LHCN-M2 (cell line): Measurements from ENCODE around the gene ZNF30. TPM values are rescaled to one million over a fixed set of nuclear protein-coding genes. Genes with fewer than 3 reads are reported as not detected.
A peak's percentile ranks its signal among the peaks of the same experiment; 100 is the strongest.
"Not testable (repeated sequence)": the region's sequence is repeated elsewhere in the genome, so short reads cannot be mapped to it uniquely, and the experiment has no call there.

ENCODE experiments used
- DNase-seq: peaks from one replicate; pipeline ENCODE4 v3.0.0-alpha.2; 2012; ENCODE audit warnings: low read depth
- polyA plus RNA-seq: library from polyadenylated mRNA; unstranded; fragments of >200 nt; gene quantifications from one replicate; pipeline ENCODE4 v1.2.1, GENCODE V29; 2012; ENCODE audit warnings: missing spikeins
- total RNA-seq: library from RNA; depleted of rRNA; stranded (reverse); fragments of >200 nt; gene quantifications from 2 replicates; pipeline ENCODE4 v1.2.3, GENCODE V29; 2014; rRNA removed

Gene ZNF30
- total RNA-seq: 2.3 and 4.0 TPM in 2 replicates
- 1.3 TPM for polyA plus RNA-seq

DNA sequence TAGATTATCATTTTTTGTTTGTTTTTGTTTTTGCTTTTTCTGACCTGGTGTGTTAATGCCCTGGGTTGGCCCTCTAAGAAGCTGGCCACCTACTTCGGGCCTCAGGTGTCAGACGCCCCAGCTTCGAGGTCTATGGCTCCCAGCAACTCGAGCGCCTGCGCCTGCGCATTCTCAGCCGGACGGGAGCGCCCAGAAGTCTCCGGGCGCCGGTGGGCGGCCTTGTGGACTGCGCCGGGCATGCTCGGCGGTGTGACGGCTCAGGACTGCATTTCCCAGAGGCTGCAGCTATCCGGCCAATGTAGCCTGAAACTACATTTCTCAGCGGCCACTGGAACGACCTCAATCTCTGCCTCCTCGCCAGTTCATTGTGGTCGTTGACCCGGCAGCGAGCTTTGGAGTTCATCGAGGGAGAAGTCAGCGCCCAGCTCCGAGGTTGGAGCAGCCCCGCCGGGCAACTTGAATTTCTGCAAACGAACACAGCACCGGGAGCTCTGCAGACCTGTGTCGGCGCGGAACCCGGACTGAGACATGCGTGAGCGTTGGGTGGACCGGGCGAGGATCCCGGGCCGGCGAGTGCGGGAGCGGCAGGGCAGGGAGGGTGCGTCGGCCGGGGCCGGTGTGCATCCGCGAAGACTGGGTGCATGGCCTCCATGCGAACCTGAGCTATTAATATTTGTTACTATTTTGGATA lies at the start of gene ZNF30:
ZNF30 (plus strand) TSS at position 219 of the 691 bp plus-strand sequence. CDS start 3,045 bp downstream, outside the sequence.
- peak; percentile 91 for DNase-seq

DNA sequence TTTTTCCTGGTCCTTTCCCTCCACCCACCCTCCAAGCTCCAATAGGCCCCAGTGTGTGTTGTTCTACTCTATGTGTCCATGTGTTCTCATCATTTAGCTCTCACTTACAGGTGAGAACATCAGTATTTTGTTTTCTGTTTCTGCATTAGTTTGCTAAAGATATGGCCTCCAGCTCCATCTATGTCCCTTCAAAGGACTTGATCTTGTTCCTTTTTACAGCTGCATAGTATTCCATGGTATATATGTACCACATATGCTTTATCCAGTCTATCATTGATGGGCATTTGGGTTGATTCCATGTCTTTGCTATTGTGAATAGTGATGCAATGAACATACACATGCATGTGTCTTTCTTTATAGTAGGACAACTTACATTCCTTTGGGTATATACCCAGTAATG lies 47.1 kb upstream of the ZNF30 start:
- DNase-seq: no peak

DNA sequence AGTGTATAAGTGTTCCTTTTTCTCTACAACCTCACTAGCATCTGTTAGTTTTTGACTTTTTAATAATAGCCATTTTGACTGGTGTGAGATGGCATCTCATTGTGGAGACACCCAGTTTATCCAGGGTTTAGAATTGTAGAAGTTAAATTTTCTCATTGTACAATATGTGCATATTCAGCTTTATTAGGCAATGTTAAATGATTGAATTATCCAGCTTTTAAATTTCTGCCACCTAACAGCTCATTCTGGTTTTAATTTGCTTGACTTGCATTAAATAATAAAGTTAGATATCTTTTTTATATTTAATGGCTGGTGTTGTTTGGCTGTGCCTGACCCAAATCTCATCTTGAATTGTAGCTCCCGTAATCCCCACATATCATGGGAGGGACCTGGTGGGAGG lies 46.7 kb upstream of the ZNF30 start:
- no peak for DNase-seq

DNA sequence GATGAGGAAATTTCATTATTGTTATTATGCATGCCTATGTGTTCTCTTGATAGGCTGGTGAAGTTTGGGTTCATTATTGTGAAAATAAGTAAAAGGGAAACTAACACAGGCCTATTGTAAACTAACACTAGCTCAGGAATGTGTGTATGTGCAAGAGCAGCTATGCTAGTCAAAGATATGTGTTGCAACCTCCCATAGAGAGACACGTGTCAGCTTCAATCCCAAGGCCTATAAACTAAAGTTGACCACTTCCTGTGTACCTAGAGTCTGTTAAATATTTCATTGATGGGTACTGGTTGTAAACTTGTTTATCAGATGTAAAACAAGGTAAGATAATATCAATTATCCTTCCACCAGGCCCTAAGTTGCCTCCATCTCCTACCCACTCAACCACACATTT lies 44.7 kb upstream of the ZNF30 start:
- peak; percentile 12 for DNase-seq

DNA sequence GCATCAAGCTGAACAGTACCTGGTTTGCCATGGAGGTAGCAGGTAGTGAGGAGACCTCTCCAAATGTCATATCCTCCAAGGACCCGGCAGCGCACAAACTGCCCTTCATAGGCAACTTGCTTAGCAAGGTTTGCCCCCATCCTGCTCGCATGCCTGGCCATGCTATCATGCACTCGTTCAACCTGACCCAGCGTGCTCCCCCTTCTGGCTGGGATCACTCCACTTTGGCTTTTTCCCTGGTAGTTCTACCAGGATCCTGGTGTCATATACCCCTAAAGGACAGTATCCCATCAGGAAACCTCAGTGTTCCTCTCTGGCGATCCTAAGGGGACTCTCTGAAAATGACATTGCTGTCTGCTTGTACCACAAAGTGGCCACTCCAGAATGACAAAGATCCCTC lies 38.6 kb upstream of the ZNF30 start:
- no peak for DNase-seq

DNA sequence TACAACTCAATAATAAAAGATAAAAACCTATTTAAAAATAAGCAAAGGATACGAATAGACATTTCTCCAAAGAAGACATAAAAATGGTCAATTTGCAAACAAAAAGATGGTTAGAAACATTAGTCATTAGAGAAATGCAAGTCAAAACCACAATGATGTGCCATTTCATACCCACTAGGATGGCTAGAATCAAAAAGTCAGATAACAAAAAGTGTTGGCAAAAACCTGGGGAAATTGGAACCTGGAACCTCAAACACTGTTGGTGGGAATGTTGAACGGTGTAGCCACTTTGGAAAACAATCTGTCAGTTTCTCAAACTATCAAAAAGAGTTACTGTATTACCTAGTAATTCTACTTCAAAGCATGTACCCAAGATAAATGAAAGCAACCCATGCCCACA lies 26.5 kb upstream of the ZNF30 start:
- no peak for DNase-seq

DNA sequence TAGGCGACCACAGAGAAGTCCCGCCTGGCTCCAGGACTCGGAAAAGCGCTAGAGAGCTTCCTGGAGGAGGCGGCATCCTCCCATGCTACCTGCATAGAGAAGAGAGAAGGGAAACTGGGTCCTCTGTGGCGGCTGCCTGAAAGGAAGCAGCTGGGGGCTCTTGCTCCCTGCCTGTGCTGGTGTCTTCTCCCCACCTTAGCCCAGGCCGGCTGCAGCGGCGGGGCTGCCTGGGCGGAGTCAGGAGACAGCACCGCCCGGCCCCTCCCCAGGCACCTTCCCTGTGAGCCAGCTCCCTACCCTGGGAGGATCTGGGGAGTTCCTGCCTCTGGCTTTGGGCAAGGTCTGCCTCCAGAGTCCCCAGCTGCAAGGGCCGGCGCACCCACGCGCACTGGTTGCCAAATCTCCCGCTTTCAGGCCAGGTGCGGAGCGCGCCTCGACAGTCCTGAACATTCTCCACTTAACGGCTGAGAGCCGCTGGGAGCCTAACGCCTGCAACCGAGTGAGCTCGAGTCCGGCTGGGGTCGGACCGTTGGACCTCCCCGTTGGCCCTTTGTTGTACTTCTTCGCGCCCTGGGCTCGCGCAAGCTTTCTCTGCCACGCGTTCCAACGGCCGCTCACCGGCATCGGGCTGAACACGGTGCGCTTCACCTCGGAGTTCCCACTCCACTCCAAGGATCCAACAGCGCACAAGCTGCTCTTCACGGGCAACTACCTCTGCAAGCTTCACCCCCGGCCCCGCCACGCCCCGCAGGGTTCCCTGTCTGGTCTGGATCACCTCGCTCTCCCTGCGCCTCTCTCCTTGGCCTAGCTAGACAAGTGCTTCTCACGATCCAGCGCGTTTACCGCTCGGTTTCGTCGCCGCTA lies 21.8 kb upstream of the ZNF30 start:
- DNase-seq: no peak

DNA sequence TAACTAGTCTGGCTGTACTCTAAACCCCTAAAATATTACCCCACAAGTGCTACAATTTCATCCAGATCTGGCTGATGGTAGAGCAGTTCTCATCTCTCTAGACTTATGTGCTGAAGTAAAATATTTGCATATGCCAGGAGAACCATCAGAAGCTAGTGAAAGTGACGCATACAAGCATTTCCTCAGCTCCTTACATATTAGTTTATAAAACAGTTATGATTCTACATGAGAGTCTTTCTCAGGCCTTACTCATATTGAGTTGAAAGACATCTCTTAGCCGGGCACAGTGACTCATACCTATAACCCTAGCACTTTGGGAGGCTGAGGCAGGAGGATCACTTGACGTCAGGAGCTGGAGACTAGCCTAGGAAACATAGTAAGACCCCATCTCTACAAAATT lies 15.9 kb upstream of the ZNF30 start:
- DNase-seq: no peak

DNA sequence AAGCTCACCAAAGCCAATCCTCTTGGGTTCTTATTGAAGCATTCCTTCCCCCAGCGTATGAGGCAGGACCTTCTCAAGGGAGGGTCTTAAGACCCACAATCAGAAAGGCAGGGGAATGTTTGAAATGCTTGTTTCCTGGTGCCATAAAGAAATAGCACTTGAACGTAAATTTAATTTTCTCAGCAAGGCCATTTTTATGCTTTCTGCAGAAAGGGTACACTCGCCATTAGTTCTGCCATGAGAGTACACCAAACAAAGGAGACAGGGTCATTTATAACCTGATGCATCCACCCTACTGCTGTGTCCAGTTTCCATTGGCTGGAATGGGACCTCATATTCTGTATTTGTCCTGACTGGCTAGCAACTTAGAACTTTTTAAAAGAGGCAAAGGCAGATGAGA lies 9.6 kb upstream of the ZNF30 start:
- not testable (repeated sequence) for DNase-seq

DNA sequence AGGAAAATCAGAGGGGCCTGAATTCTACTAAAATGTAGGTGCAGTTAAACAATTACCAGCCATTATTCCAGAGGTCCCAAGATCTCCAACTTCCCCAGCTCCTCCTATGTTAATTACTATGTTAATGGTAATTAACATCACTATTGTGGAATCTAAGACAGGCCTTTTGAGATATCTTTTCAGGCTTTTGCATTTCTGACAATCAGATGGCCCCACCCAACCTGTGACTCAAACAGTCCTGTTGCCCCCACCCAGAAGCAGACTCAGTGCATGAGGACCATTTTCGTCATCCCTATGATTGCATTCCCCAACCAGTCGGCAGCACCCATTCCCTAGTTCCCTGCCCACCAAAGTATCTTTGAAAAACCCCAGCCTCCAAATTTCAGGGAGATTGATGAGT lies 8.5 kb upstream of the ZNF30 start:
- no peak for DNase-seq

DNA sequence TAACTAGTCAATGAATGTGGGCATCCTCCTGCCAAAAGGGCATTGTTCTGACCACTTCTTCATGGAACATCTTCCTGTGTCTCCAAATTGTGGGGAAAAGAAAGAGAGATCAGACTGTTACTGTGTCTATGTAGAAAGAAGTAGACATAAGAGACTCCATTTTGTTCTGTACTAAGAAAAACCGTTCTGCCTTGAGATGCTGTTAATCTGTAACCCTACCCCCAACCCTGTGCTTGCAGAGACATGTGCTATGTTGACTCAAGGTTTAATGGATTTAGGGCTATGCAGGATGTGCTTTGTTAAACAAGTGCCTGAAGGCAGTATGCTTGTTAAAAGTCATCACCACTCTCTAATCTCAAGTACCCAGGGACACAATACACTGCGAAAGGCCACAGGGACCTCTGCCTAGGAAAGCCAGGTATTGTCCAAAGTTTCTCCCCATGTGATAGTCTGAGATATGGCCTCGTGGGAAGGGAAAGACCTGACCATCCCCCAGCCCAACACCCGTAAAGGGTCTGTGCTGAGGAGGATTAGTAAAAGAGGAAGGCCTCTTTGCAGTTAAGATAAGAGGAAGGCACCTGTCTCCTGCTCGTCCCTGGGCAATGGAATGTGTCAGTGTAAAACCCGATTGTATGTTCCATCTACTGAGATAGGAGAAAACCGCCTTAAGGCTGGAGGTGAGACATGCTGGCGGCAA lies 6.5 kb upstream of the ZNF30 start:
- not testable (repeated sequence) for DNase-seq

DNA sequence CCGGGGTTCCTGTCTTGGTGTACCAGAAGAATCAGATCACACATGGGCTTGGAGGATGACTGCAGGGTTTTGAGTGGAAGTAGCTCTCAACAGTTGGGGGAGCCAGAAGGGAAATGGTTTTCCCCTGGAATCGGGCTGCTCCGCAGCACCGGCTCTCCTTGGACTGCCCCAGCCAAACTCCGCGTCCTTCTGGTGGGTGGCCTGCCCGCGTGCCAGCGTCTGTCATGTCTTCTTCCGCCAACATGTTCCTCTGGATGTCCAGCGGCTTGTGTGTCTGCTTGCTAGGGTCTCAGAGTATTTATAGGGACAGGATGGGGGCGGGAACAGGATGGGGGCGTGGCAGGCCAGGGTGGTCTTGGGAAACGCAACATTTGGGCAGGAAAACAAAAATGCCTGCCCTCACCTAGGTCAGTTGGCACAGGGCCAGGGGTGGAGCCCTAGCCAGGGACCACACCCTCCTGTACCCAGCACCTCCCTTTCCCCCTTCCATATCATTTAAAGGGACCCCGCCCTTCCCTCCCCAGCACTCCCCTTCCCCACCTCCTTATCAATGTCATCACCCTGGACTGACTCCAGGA lies 1.3 kb upstream of the ZNF30 start:
- DNase-seq: no peak

DNA sequence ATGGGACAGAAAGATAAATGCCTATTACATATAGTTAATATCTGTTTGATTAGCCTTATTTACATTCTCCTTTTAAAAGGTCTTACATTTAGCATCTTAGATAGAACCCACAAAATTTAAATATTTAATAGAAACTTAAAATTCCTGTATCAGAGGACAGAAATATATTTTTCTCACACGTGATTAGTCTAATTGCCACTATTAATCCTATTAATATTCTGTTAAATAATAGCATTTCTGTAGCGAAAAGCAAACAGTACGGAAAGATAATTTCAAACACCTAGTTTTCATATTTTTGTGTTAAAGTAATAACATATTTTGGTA lies 380 bp upstream of the ZNF30 start:
- no peak for DNase-seq

DNA sequence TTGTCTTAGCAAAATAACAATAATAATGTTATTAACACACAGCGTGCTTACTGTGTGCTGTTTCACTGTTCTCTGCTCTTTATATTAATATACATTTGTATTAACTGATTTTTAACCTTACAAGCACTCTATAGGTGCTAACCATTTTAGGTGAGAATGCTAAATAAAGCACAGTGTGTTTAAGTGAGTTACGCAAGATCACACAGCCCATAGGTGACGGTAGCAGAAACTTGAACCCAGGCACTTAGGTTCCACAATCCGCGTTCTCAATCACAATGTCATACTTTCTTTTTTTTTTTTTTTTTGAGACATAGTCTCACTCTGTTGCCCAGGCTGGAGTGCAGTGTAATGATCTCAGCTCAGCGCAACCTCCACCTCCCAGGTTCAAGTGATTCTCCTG lies 5.8 kb downstream of the ZNF30 start:
- no peak for DNase-seq

DNA sequence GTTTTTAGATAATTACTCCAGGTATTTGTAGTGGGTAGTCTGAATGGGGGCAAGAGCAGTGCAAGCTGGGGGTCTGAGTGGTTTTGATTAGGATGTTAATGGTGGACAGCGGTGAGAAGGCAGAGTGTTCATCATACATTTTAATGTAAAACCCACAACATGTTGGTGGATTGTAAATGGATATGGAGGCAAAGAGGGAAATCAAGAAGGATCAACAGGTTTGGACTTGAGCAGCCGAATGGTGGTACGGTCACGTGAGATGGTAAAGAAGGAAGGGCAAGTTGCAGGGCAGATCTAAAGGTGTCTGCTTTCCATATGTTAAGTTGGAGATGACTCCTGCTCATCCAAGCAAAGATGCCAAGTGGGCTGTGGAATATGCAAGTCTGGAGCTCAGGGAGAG lies 9.5 kb downstream of the ZNF30 start:
- DNase-seq: no peak

DNA sequence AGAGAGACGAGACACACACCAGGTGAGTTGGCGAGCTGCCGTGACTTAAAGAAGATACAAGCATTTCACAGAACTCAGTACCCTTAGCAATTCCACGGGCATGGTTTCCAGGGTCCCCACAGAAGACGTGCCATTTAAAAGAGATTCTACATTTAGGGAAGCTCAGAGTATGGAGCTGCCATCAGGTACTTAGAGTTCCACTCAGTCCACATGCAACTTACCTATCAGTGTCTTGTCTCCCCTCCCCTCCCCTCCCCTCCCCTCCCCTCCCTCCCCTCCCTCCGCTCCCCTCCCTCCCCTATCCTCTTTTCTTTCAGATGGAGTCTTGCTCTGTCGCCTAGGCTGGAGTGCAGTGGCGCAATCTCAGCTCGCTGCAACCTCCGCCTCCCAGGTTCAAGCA lies 12.2 kb downstream of the ZNF30 start:
- DNase-seq: no peak

DNA sequence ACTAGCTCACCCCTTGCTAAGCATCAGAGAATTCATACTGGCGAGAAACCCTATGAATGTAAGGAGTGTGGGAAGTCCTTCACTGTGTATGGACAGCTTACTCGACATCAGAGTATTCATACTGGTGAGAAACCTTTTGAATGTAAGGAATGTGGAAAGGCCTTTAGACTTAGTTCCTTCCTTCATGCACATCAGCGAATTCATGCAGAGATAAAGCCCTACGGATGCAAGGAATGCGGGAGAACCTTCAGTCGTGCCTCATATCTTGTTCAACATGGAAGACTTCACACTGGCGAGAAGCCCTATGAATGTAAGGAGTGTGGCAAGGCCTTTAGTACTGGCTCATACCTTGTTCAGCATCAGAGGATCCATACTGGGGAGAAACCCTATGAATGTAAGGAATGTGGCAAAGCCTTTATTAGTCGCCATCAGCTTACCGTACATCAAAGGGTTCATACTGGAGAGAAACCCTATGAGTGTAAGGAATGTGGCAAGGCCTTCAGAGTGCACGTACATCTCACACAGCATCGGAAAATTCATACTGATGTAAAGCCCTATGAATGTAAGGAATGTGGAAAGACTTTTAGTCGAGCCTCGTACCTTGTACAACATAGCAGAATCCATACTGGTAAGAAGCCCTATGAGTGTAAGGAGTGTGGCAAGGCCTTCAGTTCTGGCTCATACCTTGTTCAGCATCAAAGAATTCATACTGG lies 17.3 kb downstream of the ZNF30 start:
- no peak for DNase-seq

DNA sequence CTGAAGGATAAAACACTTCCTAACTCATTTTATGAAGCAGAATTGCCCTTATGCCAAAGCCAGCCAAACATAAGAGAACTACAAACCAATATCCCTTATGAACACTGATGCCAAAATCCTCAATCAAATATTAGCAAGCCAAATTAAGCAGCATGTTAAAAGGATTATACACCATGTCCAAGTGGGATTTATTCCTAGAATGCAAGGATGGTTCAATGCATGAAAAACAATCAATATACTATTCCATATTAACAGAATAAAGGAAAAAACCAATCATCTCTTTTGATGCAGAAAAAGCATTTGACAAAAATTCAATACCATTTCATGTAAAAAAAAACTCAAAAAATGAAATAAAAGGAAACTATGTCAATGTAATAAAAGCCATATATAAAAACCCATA lies 26.4 kb downstream of the ZNF30 start:
- no peak for DNase-seq

DNA sequence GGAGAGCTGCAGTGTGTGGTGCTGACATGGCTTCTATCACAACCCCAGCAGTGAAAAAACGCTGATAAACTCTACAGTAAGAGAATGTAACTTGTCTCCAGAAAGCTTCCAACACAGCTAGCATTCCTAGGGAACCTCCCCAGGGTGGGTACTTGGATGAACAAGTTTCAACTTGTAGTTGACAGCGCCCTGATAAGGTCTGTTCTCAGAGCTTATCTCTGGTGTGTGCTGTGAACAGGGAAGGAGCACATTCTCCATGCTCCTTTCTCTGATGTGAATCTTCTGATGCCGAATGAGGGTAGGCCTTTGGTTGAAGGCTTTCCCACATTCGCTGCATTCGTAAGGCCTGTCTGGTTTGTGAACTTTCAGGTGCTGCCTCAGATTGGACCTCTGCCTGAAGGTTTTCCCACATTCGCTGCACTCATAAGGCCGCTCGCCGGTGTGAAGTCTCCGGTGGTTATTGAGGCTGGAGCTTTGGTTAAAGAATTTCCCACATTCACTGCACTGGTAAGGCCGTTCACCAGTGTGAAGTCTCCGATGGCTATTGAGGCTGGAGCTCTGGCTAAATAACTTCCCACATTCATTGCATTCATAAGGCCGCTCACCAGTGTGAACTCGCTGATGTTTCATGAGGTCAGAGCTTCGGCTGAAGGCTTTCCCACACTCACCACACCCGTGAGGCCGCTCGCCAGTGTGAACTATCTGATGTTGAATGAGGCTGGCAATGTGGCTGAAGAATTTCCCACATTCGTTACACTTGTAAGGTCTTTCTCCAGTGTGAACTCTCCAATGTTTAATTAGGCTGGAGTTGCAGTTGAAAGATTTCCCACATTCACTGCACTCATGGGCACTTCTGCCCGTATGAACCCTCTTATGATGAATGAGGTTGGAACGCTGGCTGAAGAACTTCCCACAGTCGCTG lies 31.4 kb downstream of the ZNF30 start:
- no peak for DNase-seq

DNA sequence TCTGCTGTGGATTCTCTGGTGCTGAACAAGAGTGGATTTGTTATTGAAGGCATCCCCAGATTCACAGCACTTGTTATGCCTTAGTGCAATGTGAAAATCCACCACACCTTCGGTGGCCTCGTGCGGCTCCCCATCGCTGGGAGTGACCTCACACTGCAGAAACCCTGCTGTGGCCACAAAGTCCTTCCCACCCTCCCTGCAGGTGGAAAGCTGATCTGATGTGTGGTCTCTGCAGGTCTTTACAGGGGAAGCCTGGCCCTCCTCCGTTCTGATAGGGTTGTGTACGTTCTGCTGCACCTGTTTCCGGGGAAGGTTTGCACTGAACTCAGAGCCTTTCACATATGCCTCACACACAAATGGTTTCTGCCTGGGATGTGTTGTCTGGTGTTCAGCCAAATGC lies 32.3 kb downstream of the ZNF30 start:
- no peak for DNase-seq
